Dendritic cell treated with granulocyte-macrophage colony-stimulating factor and Interleukin-4, amounts not matched to agents 40 ng/mL and 50 ng/mL, for 4 days (primary cell): Measurements from ENCODE around the gene PID1.

Source experiments
- H3K27ac Mint-ChIP-seq: one replicate; pipeline ENCODE4 v1.8.0; 2022; ENCODE audit warnings: mild to moderate bottlenecking, mixed read lengths
- H3K27me3 Mint-ChIP-seq: one replicate; pipeline ENCODE4 v1.8.0; 2022; ENCODE audit warnings: mild to moderate bottlenecking, mixed read lengths
- H3K36me3 Mint-ChIP-seq: one replicate; pipeline ENCODE4 v1.8.0; 2022; ENCODE audit warnings: low read depth, mixed read lengths
- H3K4me1 Mint-ChIP-seq: one replicate; pipeline ENCODE4 v1.8.0; 2022; ENCODE audit warnings: low read depth, mixed read lengths
- H3K4me3 Mint-ChIP-seq: one replicate; pipeline ENCODE4 v1.8.0; 2022; ENCODE audit warnings: mild to moderate bottlenecking, moderate library complexity, mixed read lengths
- H3K9me3 Mint-ChIP-seq: one replicate; pipeline ENCODE4 v1.8.0; 2022; ENCODE audit warnings: mixed read lengths
- intact Hi-C: fragments of 100-400 bp; cut with micrococcal nuclease; formaldehyde crosslinking; loops from one replicate; pipeline ENCODE4 v1.15.0; 2022

Gene PID1

GRCh38 chr2:229160984-229161383, 110.1 kb downstream of the PID1 start:
- Mint-ChIP-seq H3K9me3 (peaks cover 13% of the 10 kb centered on the region), H3K27ac (no peak overlapping the region), H3K4me1 (no peaks in the 10 kb centered on the region), H3K36me3 (no peaks in the 10 kb centered on the region), H3K4me3 (no peak overlapping the region), H3K27me3 (no peaks in the 10 kb centered on the region)
- intact Hi-C loops = no loop called here

- intact Hi-C loops = no loop called here
- Mint-ChIP-seq H3K9me3 (peaks cover 13% of the 10 kb centered on the region), H3K27ac (no peak overlapping the region), H3K27me3 (no peaks in the 10 kb centered on the region), H3K4me1 (no peaks in the 10 kb centered on the region), H3K4me3 (no peak overlapping the region), H3K36me3 (no peaks in the 10 kb centered on the region)
These were observed 110.9 kb downstream of the PID1 start for GRCh38 chr2:229160180-229160579.

GRCh38 chr2:229159405-229159804, 111.7 kb downstream of the PID1 start:
- no peak overlapping the region for H3K4me3 Mint-ChIP-seq

GRCh38 chr2:229154381-229154780, 116.7 kb downstream of the PID1 start:
- Mint-ChIP-seq H3K9me3 (peaks cover 17% of the 10 kb centered on the region), H3K4me1 (no peaks in the 10 kb centered on the region), H3K27ac (no peak overlapping the region), H3K27me3 (no peaks in the 10 kb centered on the region), H3K36me3 (no peaks in the 10 kb centered on the region), H3K4me3 (no peak overlapping the region)
- intact Hi-C loops = no loop called here

More at GRCh38 chr2:229159405-229159804, 111.7 kb downstream of the PID1 start:
- Mint-ChIP-seq H3K4me1 (no peaks in the 10 kb centered on the region), H3K9me3 (peaks cover 15% of the 10 kb centered on the region), H3K27me3 (no peaks in the 10 kb centered on the region), H3K36me3 (no peaks in the 10 kb centered on the region), H3K27ac (no peak overlapping the region)
- intact Hi-C loops = no loop called here

- intact Hi-C loops = no loop called here
- no peak overlapping the region for H3K27ac Mint-ChIP-seq
- H3K4me1 Mint-ChIP-seq = no peaks in the 10 kb centered on the region
- no peak overlapping the region for H3K4me3 Mint-ChIP-seq
- H3K9me3 Mint-ChIP-seq = peaks cover 13% of the 10 kb centered on the region
- no peaks in the 10 kb centered on the region for H3K36me3 Mint-ChIP-seq
- H3K27me3 Mint-ChIP-seq = no peaks in the 10 kb centered on the region
These were observed 117.1 kb downstream of the PID1 start for GRCh38 chr2:229153951-229154350.

- H3K4me1 Mint-ChIP-seq = no peaks in the 10 kb centered on the region
- no peaks in the 10 kb centered on the region for H3K27me3 Mint-ChIP-seq
These were observed 117.8 kb downstream of the PID1 start for GRCh38 chr2:229153267-229153666.

GRCh38 chr2:229152674-229153073, 118.4 kb downstream of the PID1 start:
- intact Hi-C loops = no loop called here
- no peaks in the 10 kb centered on the region for H3K36me3 Mint-ChIP-seq
- H3K9me3 Mint-ChIP-seq = peaks cover 12% of the 10 kb centered on the region
- H3K4me3 Mint-ChIP-seq = no peak overlapping the region
- no peaks in the 10 kb centered on the region for H3K27me3 Mint-ChIP-seq
- no peak overlapping the region for H3K27ac Mint-ChIP-seq
- H3K4me1 Mint-ChIP-seq = no peaks in the 10 kb centered on the region

More at GRCh38 chr2:229153267-229153666, 117.8 kb downstream of the PID1 start:
- intact Hi-C loops = no loop called here
- H3K36me3 Mint-ChIP-seq = no peaks in the 10 kb centered on the region
- H3K9me3 Mint-ChIP-seq = peaks cover 12% of the 10 kb centered on the region
- no peak overlapping the region for H3K27ac Mint-ChIP-seq
- no peak overlapping the region for H3K4me3 Mint-ChIP-seq

GRCh38 chr2:229150317-229150716, 120.8 kb downstream of the PID1 start:
- Mint-ChIP-seq H3K27me3 (no peaks in the 10 kb centered on the region), H3K27ac (no peak overlapping the region), H3K4me1 (no peaks in the 10 kb centered on the region), H3K36me3 (no peaks in the 10 kb centered on the region), H3K9me3 (peaks cover 21% of the 10 kb centered on the region), H3K4me3 (no peak overlapping the region)
- intact Hi-C loops = no loop called here

- peaks cover 17% of the 10 kb centered on the region for H3K9me3 Mint-ChIP-seq
- no peaks in the 10 kb centered on the region for H3K27me3 Mint-ChIP-seq
- intact Hi-C loops = no loop called here
- H3K36me3 Mint-ChIP-seq = no peaks in the 10 kb centered on the region
- no peaks in the 10 kb centered on the region for H3K4me1 Mint-ChIP-seq
- H3K27ac Mint-ChIP-seq = no peak overlapping the region
- H3K4me3 Mint-ChIP-seq = no peak overlapping the region
These were observed 129.6 kb downstream of the PID1 start for GRCh38 chr2:229141424-229142025.

- no peaks in the 10 kb centered on the region for H3K36me3 Mint-ChIP-seq
- no peaks in the 10 kb centered on the region for H3K4me1 Mint-ChIP-seq
- intact Hi-C loops = loop anchor here (10.0 kb wide), 1 partner anchor 127 kb away; no protein-coding TSS in a partner anchor
- H3K27me3 Mint-ChIP-seq = no peaks in the 10 kb centered on the region
- no peak overlapping the region for H3K4me3 Mint-ChIP-seq
- H3K9me3 Mint-ChIP-seq = no peaks in the 10 kb centered on the region
- no peak overlapping the region for H3K27ac Mint-ChIP-seq
These were observed 133.4 kb downstream of the PID1 start for GRCh38 chr2:229137639-229138038.

GRCh38 chr2:229137066-229137465, 134.0 kb downstream of the PID1 start:
- intact Hi-C loops = loop anchor here (10.0 kb wide), 1 partner anchor 128 kb away; no protein-coding TSS in a partner anchor
- Mint-ChIP-seq H3K27ac (no peak overlapping the region), H3K9me3 (no peaks in the 10 kb centered on the region), H3K27me3 (no peaks in the 10 kb centered on the region), H3K4me3 (no peak overlapping the region), H3K36me3 (no peaks in the 10 kb centered on the region), H3K4me1 (no peaks in the 10 kb centered on the region)

GRCh38 chr2:229133155-229133772, 137.8 kb downstream of the PID1 start:
- Mint-ChIP-seq H3K4me3 (no peak overlapping the region), H3K36me3 (no peaks in the 10 kb centered on the region), H3K4me1 (no peaks in the 10 kb centered on the region), H3K27me3 (peaks cover 2% of the 10 kb centered on the region), H3K27ac (no peak overlapping the region), H3K9me3 (no peaks in the 10 kb centered on the region)
- intact Hi-C loops = loop anchor here (1.0 to 10.0 kb wide), 2 partner anchors 132 to 454 kb away; no protein-coding TSS in a partner anchor

- Mint-ChIP-seq H3K27me3 (peaks cover 2% of the 10 kb centered on the region), H3K27ac (no peak overlapping the region), H3K36me3 (no peaks in the 10 kb centered on the region), H3K4me1 (no peaks in the 10 kb centered on the region), H3K4me3 (no peak overlapping the region), H3K9me3 (no peaks in the 10 kb centered on the region)
- intact Hi-C loops = loop anchor here (10.0 kb wide), 1 partner anchor 133 kb away; no protein-coding TSS in a partner anchor
These were observed 138.9 kb downstream of the PID1 start for GRCh38 chr2:229132236-229132635.

GRCh38 chr2:229130522-229130921, 140.6 kb downstream of the PID1 start:
- Mint-ChIP-seq H3K36me3 (no peaks in the 10 kb centered on the region), H3K4me3 (no peak overlapping the region), H3K27ac (no peak overlapping the region), H3K9me3 (no peaks in the 10 kb centered on the region), H3K27me3 (peaks cover 2% of the 10 kb centered on the region), H3K4me1 (no peaks in the 10 kb centered on the region)
- intact Hi-C loops = loop anchor here (10.0 kb wide), 1 partner anchor 134 kb away; no protein-coding TSS in a partner anchor
